HepG2 (cell line): ENCODE results near the gene FYTTD1. TPM values are rescaled to one million over a fixed set of nuclear protein-coding genes. Genes with fewer than 3 reads are reported as not detected.

ENCODE experiments used
- BHLHE40 ChIP-seq: IDR thresholded peaks from 2 replicates; pipeline ENCODE4 v1.6.1; 2011; ENCODE audit warnings: low read length, improper control_type of control experiment
- EHMT2 ChIP-seq: fragments of 200-600 bp; sonication (generic); IDR thresholded peaks from 2 replicates; pipeline ENCODE4 v1.7.0; 2017; ENCODE audit warnings: antibody characterized with exemption, low read depth, low read length, borderline replicate concordance
- GTF3A ChIP-seq: sonication (generic); formaldehyde crosslinking; conservative IDR thresholded peaks from 2 replicates; pipeline ENCODE4 v1.4.0; 2020; ENCODE audit warnings: mild to moderate bottlenecking, missing genetic modification reagents
- HIVEP1 ChIP-seq: sonication (generic); formaldehyde crosslinking; IDR thresholded peaks from 2 replicates; pipeline ENCODE4 v1.4.0; 2020; ENCODE audit warnings: mild to moderate bottlenecking, missing genetic modification reagents
- HNRNPUL1 ChIP-seq: fragments of 200-400 bp; formaldehyde crosslinking; IDR thresholded peaks from 2 replicates; pipeline ENCODE4 v1.6.1; 2017; ENCODE audit warnings: low read depth, mild to moderate bottlenecking, low read length, moderate library complexity
- HOXA7 ChIP-seq: sonication (generic); formaldehyde crosslinking; IDR thresholded peaks from 2 replicates; pipeline ENCODE4 v1.8.1; 2022; ENCODE audit warnings: mild to moderate bottlenecking, missing genetic modification reagents, moderate library complexity
- MAZ ChIP-seq, 2 experiments: sonication (generic) in 1 of 2; formaldehyde crosslinking in 1 of 2; IDR thresholded peaks; 2 replicates each; pipeline versions ENCODE4 v1.5.0 to v1.6.1; 2012 to 2020; ENCODE audit warnings: low read depth in 2 of 2, mild to moderate bottlenecking in 2 of 2, borderline replicate concordance in 1 of 2, improper control_type of control experiment in 1 of 2, low read length in 1 of 2, missing genetic modification reagents in 1 of 2, moderate library complexity in 1 of 2
- MEF2D ChIP-seq: sonication (generic); formaldehyde crosslinking; IDR thresholded peaks from 2 replicates; pipeline ENCODE4 v1.5.1; 2020; ENCODE audit warnings: mild to moderate bottlenecking, missing genetic modification reagents
- REL ChIP-seq: sonication (generic); formaldehyde crosslinking; conservative IDR thresholded peaks from 2 replicates; pipeline ENCODE4 v1.8.0; 2022; ENCODE audit warnings: mild to moderate bottlenecking, missing genetic modification reagents, moderate library complexity
- RFXAP ChIP-seq: sonication (generic); formaldehyde crosslinking; IDR thresholded peaks from 2 replicates; pipeline ENCODE4 v1.4.0; 2020; ENCODE audit warnings: missing genetic modification reagents, borderline replicate concordance
- RORA ChIP-seq: sonication (generic); formaldehyde crosslinking; IDR thresholded peaks from 2 replicates; pipeline ENCODE4 v1.5.0; 2020; ENCODE audit warnings: mild to moderate bottlenecking, missing genetic modification reagents, moderate library complexity
- SAFB2 ChIP-seq: sonication (generic); formaldehyde crosslinking; IDR thresholded peaks from 2 replicates; pipeline ENCODE4 v1.5.1; 2020; ENCODE audit warnings: missing genetic modification reagents, low read depth, mild to moderate bottlenecking, borderline replicate concordance
- SMARCC2 ChIP-seq: fragments of 450-650 bp; IDR thresholded peaks from 2 replicates; pipeline ENCODE4 v1.6.1; 2017; ENCODE audit warnings: antibody characterized with exemption, mild to moderate bottlenecking
- SRY ChIP-seq: sonication (generic); formaldehyde crosslinking; IDR thresholded peaks from 2 replicates; pipeline ENCODE4 v1.8.0; 2022; ENCODE audit warnings: mild to moderate bottlenecking, missing genetic modification reagents
- ZNF3 ChIP-seq: IDR thresholded peaks from 2 replicates; pipeline ENCODE4 v1.7.0; 2017; ENCODE audit warnings: inconsistent platforms
- ZNF496 ChIP-seq: sonication (generic); formaldehyde crosslinking; IDR thresholded peaks from 2 replicates; pipeline ENCODE4 v1.8.1; 2023; ENCODE audit warnings: mild to moderate bottlenecking, moderate library complexity, missing genetic modification reagents; ENCODE audit not compliant: insufficient replicate concordance
- ZNF737 ChIP-seq: sonication (generic); formaldehyde crosslinking; IDR thresholded peaks from 2 replicates; pipeline ENCODE4 v1.5.0; 2020; ENCODE audit warnings: missing genetic modification reagents, mild to moderate bottlenecking, borderline replicate concordance
- ZNF782 ChIP-seq: sonication (generic); formaldehyde crosslinking; IDR thresholded peaks from 2 replicates; pipeline ENCODE4 v1.4.0; 2020; ENCODE audit warnings: missing genetic modification reagents, mild to moderate bottlenecking, borderline replicate concordance
- polyA plus RNA-seq, 8 experiments: library from polyadenylated mRNA; depleted of rRNA in 3 of 8; stranded (reverse) in 7 of 8; unstranded in 1 of 8; fragments of >200 nt; fragmentation: Illumina TruSeq in 4 of 8; extraction: Trizol in 4 of 8; gene quantifications; 2 replicates each; pipeline versions ENCODE4 v1.2.1 to v1.2.3, GENCODE V29; 2011 to 2016; ENCODE audit warnings: low read depth in 4 of 8, missing spikeins in 1 of 8, mixed read lengths in 1 of 8; ENCODE audit not compliant: insufficient read depth in 1 of 8
- total RNA-seq, 5 experiments: library from RNA; depleted of rRNA; stranded (reverse); fragments of >200 nt; fragmentation: Illumina TruSeq; extraction: Trizol; gene quantifications; 2 replicates each; pipeline ENCODE4 v1.2.3, GENCODE V29; 2016; ENCODE audit warnings: low read depth in 1 of 5
- TF ChIP-seq, protein P1 (sequence below): sonication (generic); formaldehyde crosslinking; IDR thresholded peaks from 2 replicates; pipeline ENCODE4 v1.5.0; 2020; ENCODE audit warnings: missing genetic modification reagents
- TF ChIP-seq, protein P2 (sequence below): IDR thresholded peaks from 2 replicates; pipeline ENCODE4 v1.6.1; 2016
- TF ChIP-seq, protein P3 (sequence below): sonication (generic); formaldehyde crosslinking; IDR thresholded peaks from 2 replicates; pipeline ENCODE4 v1.4.0; 2020; ENCODE audit warnings: missing genetic modification reagents
- TF ChIP-seq, protein P4 (sequence below): sonication (generic); formaldehyde crosslinking; IDR thresholded peaks from 2 replicates; pipeline ENCODE4 v1.4.0; 2020; ENCODE audit warnings: missing genetic modification reagents

FYTTD1 gene
- total and polyA plus RNA-seq, 2 of the 13 experiments (the other 11 are each of a cell fraction or from before 2014, with no cell fraction given), result 6.5 to 28.8 TPM

DNA sequence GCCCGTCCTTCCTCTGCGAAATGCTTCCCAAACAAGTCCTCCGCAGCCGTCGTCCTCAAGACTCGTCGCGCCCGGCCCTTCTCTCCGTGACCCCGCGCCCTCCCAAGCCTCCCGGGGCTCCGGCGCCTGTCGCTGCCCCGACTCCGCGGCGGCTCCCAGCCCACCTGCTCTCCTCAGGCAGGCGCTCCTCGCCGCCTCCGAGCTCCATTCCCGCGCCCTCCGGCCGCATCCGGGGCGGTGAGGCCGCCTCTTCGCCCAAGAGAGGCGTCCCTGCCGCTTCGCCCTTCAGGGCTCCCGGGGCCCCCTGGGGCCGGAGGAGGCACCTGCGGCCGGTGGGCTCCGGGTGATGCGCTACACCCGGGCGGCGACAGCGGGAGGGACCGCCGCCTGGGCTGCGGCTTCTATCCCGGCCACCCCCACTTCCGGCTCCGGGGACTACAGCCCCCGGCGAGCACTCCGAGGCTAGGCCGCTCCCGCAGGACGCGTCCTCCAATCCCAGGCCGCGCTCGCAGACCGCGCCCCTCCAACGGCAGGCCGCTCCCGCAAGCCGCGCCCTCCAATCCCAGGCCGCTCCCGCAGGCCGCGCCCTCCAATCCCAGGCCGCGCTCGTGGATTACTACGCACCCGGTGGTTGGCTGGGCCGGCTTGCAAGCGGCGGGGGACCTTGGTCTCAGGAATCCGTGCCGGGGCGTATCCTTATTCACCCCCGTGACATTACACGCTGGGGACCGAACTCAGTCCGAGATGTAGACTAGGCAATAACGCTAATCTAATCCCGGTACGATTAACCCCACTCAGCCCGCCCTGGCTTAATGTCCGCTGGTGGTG lies 13.0 kb upstream of the FYTTD1 start, which contains the start of gene RUBCN (continued):
- TF ChIP-seq HIVEP1 (CRISPR knock-in tag) (peak; percentile 61; the same call in 1 of the 2 replicates), ZNF782 (CRISPR knock-in tag) (no peak), EHMT2 (no peak), SMARCC2 (no peak), ZNF3 (CRISPR knock-in tag) (no peak), GTF3A (CRISPR knock-in tag) (no peak), RFXAP (CRISPR knock-in tag) (peak; percentile 90; the same call in 1 of the 2 replicates), HNRNPUL1 (0 out of 2 replicates have a peak, but pooled peaks have one; percentile 34), RORA (CRISPR knock-in tag) (no peak), MAZ (IDR thresholded peaks at IDR 0.05; ENCODE audit: borderline replicate concordance, low read depth, low read length) (0 out of 2 replicates have a peak, but pooled peaks have one; percentile 55), MAZ (CRISPR knock-in tag; IDR thresholded peaks at IDR 0.05; ENCODE audit: low read depth) (no peak; the same call in 1 of the 2 replicates), REL (CRISPR knock-in tag) (peak; percentile 52; the same call in 1 of the 2 replicates), BHLHE40 (peak; percentile 40; the same call in 1 of the 2 replicates), MEF2D (CRISPR knock-in tag) (no peak), SAFB2 (CRISPR knock-in tag) (no peak), ZNF496 (CRISPR knock-in tag) (no peak), SRY (CRISPR knock-in tag) (no peak; the same call in 1 of the 2 replicates), HOXA7 (CRISPR knock-in tag) (no peak), ZNF737 (CRISPR knock-in tag) (no peak)
- TF ChIP-seq, protein P1, sequence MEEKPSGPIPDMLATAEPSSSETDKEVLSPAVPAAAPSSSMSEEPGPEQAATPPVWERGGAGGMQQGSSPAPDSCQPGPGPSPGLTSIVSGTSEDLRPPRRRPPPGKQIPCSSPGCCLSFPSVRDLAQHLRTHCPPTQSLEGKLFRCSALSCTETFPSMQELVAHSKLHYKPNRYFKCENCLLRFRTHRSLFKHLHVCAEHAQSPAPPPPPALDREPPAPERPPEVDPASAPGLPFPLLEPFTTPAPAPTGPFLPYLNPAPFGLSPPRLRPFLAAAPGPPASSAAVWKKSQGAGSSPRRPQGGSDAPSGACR (CRISPR knock-in tag), result no peak; the same call in 1 of the 2 replicates
- TF ChIP-seq, protein P2, sequence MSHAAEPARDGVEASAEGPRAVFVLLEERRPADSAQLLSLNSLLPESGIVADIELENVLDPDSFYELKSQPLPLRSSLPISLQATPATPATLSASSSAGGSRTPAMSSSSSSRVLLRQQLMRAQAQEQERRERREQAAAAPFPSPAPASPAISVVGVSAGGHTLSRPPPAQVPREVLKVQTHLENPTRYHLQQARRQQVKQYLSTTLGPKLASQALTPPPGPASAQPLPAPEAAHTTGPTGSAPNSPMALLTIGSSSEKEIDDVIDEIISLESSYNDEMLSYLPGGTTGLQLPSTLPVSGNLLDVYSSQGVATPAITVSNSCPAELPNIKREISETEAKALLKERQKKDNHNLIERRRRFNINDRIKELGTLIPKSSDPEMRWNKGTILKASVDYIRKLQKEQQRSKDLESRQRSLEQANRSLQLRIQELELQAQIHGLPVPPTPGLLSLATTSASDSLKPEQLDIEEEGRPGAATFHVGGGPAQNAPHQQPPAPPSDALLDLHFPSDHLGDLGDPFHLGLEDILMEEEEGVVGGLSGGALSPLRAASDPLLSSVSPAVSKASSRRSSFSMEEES (CRISPR knock-in tag), result peak; percentile 52; the same call in 1 of the 2 replicates
- TF ChIP-seq, protein P3, sequence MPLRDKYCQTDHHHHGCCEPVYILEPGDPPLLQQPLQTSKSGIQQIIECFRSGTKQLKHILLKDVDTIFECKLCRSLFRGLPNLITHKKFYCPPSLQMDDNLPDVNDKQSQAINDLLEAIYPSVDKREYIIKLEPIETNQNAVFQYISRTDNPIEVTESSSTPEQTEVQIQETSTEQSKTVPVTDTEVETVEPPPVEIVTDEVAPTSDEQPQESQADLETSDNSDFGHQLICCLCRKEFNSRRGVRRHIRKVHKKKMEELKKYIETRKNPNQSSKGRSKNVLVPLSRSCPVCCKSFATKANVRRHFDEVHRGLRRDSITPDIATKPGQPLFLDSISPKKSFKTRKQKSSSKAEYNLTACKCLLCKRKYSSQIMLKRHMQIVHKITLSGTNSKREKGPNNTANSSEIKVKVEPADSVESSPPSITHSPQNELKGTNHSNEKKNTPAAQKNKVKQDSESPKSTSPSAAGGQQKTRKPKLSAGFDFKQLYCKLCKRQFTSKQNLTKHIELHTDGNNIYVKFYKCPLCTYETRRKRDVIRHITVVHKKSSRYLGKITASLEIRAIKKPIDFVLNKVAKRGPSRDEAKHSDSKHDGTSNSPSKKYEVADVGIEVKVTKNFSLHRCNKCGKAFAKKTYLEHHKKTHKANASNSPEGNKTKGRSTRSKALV (CRISPR knock-in tag), result peak; percentile 57
- TF ChIP-seq, protein P4, sequence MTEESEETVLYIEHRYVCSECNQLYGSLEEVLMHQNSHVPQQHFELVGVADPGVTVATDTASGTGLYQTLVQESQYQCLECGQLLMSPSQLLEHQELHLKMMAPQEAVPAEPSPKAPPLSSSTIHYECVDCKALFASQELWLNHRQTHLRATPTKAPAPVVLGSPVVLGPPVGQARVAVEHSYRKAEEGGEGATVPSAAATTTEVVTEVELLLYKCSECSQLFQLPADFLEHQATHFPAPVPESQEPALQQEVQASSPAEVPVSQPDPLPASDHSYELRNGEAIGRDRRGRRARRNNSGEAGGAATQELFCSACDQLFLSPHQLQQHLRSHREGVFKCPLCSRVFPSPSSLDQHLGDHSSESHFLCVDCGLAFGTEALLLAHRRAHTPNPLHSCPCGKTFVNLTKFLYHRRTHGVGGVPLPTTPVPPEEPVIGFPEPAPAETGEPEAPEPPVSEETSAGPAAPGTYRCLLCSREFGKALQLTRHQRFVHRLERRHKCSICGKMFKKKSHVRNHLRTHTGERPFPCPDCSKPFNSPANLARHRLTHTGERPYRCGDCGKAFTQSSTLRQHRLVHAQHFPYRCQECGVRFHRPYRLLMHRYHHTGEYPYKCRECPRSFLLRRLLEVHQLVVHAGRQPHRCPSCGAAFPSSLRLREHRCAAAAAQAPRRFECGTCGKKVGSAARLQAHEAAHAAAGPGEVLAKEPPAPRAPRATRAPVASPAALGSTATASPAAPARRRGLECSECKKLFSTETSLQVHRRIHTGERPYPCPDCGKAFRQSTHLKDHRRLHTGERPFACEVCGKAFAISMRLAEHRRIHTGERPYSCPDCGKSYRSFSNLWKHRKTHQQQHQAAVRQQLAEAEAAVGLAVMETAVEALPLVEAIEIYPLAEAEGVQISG (CRISPR knock-in tag), result peak; percentile 92
